ENCODE results near the gene IRF9.
A peak's percentile ranks its signal among the peaks of the same experiment; 100 is the strongest.

Gene IRF9

GRCh38 chr14:24151404-24152080, 9.5 kb upstream of the IRF9 start:
- ATAC-seq (no peak), DNase-seq (no peak)
- Mint-ChIP-seq H3K27me3 (no peaks in the 10 kb centered on the region), H3K27ac (no peak overlapping the region), H3K4me1 (peaks cover 37% of the 10 kb centered on the region), H3K4me3 (no peak overlapping the region), H3K9me3 (no peaks in the 10 kb centered on the region)

GRCh38 chr14:24155100-24155499, 6.0 kb upstream of the IRF9 start:
- no peak for DNase-seq
- H3K27me3 Mint-ChIP-seq, result no peaks in the 10 kb centered on the region
- H3K27ac Mint-ChIP-seq, result peak overlapping the region; percentile 7 to 88
- H3K4me1 Mint-ChIP-seq, result peaks cover 19% of the 10 kb centered on the region
- H3K4me3 Mint-ChIP-seq, result no peak overlapping the region
- H3K9me3 Mint-ChIP-seq, result no peaks in the 10 kb centered on the region
- no peak for ATAC-seq

- ATAC-seq (no peak), DNase-seq (no peak)
- H3K4me3 Mint-ChIP-seq, result no peak overlapping the region
- no peaks in the 10 kb centered on the region for H3K9me3 Mint-ChIP-seq
- no peaks in the 10 kb centered on the region for H3K27me3 Mint-ChIP-seq
- H3K27ac Mint-ChIP-seq, result peak overlapping the region in 1 of 2 donors; percentile 62
- H3K4me1 Mint-ChIP-seq, result peaks cover 24% of the 10 kb centered on the region
Observed at GRCh38 chr14:24156840-24157239, 4.2 kb upstream of the IRF9 start.

- peaks cover 29% of the 10 kb centered on the region for H3K4me1 Mint-ChIP-seq
- ATAC-seq (no peak), DNase-seq (no peak)
- no peak overlapping the region for H3K4me3 Mint-ChIP-seq
- H3K27me3 Mint-ChIP-seq, result no peaks in the 10 kb centered on the region
- peak overlapping the region; percentile 62 to 76 for H3K27ac Mint-ChIP-seq
- H3K9me3 Mint-ChIP-seq, result no peaks in the 10 kb centered on the region
Observed at GRCh38 chr14:24157331-24157730, 3.7 kb upstream of the IRF9 start.

- H3K4me1 Mint-ChIP-seq, result peaks cover 55% of the 10 kb centered on the region
- H3K4me3 Mint-ChIP-seq, result peak overlapping the region in 1 of 2 donors; percentile 19
- H3K27ac Mint-ChIP-seq, result peak overlapping the region; percentile 100
- no peak for ATAC-seq
- H3K9me3 Mint-ChIP-seq, result no peaks in the 10 kb centered on the region
- no peaks in the 10 kb centered on the region for H3K27me3 Mint-ChIP-seq
- DNase-seq, result no peak
Observed at GRCh38 chr14:24159777-24160498, 1.1 kb upstream of the IRF9 start.

GRCh38 chr14:24160499-24160849, 591 bp upstream of the IRF9 start:
- ATAC-seq, result no peak
- Mint-ChIP-seq H3K4me1 (peaks cover 60% of the 10 kb centered on the region), H3K27me3 (no peaks in the 10 kb centered on the region), H3K9me3 (no peaks in the 10 kb centered on the region), H3K4me3 (peak overlapping the region in 1 of 2 donors; percentile 19), H3K27ac (peak overlapping the region; percentile 100)
- DNase-seq, result no peak

- Mint-ChIP-seq H3K9me3 (no peaks in the 10 kb centered on the region), H3K4me1 (peaks cover 76% of the 10 kb centered on the region), H3K27ac (peak overlapping the region; percentile 100), H3K4me3 (peak overlapping the region; percentile 96 to 98), H3K27me3 (no peaks in the 10 kb centered on the region)
- no peak for ATAC-seq
- DNase-seq, result no peak
Observed at GRCh38 chr14:24162093-24162492, 1.0 kb downstream of the IRF9 start.

- H3K27me3 Mint-ChIP-seq, result no peaks in the 10 kb centered on the region
- H3K9me3 Mint-ChIP-seq, result no peaks in the 10 kb centered on the region
- no peak overlapping the region for H3K4me3 Mint-ChIP-seq
- ATAC-seq (no peak), DNase-seq (no peak)
- peaks cover 89% of the 10 kb centered on the region for H3K4me1 Mint-ChIP-seq
- H3K27ac Mint-ChIP-seq, result peak overlapping the region in 1 of 2 donors; percentile 100
Observed at GRCh38 chr14:24164518-24164991, 3.5 kb downstream of the IRF9 start.

- ATAC-seq (no peak), DNase-seq (no peak)
- H3K9me3 Mint-ChIP-seq, result no peaks in the 10 kb centered on the region
- H3K4me1 Mint-ChIP-seq, result peaks cover 80% of the 10 kb centered on the region
- no peaks in the 10 kb centered on the region for H3K27me3 Mint-ChIP-seq
- peak overlapping the region in 1 of 2 donors; percentile 19 for H3K4me3 Mint-ChIP-seq
- H3K27ac Mint-ChIP-seq, result peak overlapping the region; percentile 92 to 94
Observed at GRCh38 chr14:24165785-24166184, 4.7 kb downstream of the IRF9 start.

- Mint-ChIP-seq H3K4me1 (peaks cover 77% of the 10 kb centered on the region), H3K4me3 (no peak overlapping the region), H3K27ac (peak overlapping the region; percentile 94 to 97), H3K27me3 (no peaks in the 10 kb centered on the region), H3K9me3 (no peaks in the 10 kb centered on the region)
- ATAC-seq (no peak), DNase-seq (no peak)
Observed at GRCh38 chr14:24167469-24168114, 6.5 kb downstream of the IRF9 start.

GRCh38 chr14:24171422-24172260, 10.6 kb downstream of the IRF9 start, which contains the start of gene REC8:
TSS of gene REC8 (plus strand) at chr14:24172080. CDS start at chr14:24172553, 473 bp downstream.
- peaks cover 44% of the 10 kb centered on the region for H3K4me1 Mint-ChIP-seq
- DNase-seq, result peak; percentile 83 to 88
- ATAC-seq, result peak; percentile 89
- H3K27ac Mint-ChIP-seq, result peak within 1 kb of the TSS; percentile 74 to 92
- H3K9me3 Mint-ChIP-seq, result no peaks in the 10 kb centered on the region
- H3K4me3 Mint-ChIP-seq, result peak within 1 kb of the TSS; percentile 88 to 95
- no peaks in the 10 kb centered on the region for H3K27me3 Mint-ChIP-seq

- H3K9me3 Mint-ChIP-seq, result no peaks in the 10 kb centered on the region
- no peak for DNase-seq
- no peaks in the 10 kb centered on the region for H3K27me3 Mint-ChIP-seq
- peak overlapping the region; percentile 88 to 95 for H3K4me3 Mint-ChIP-seq
- H3K4me1 Mint-ChIP-seq, result peaks cover 37% of the 10 kb centered on the region
- no peak for ATAC-seq
- H3K27ac Mint-ChIP-seq, result peak overlapping the region; percentile 74 to 88
Observed at GRCh38 chr14:24172261-24172860, 11.3 kb downstream of the IRF9 start.

- DNase-seq, result no peak
- Mint-ChIP-seq H3K9me3 (no peaks in the 10 kb centered on the region), H3K4me1 (peaks cover 32% of the 10 kb centered on the region), H3K27ac (peak overlapping the region in 1 of 2 donors; percentile 65), H3K27me3 (no peaks in the 10 kb centered on the region), H3K4me3 (peak overlapping the region; percentile 34 to 95)
- no peak for ATAC-seq
Observed at GRCh38 chr14:24172871-24173281, 11.8 kb downstream of the IRF9 start.

- peaks cover 22% of the 10 kb centered on the region for H3K4me1 Mint-ChIP-seq
- DNase-seq (no peak), ATAC-seq (no peak)
- no peaks in the 10 kb centered on the region for H3K9me3 Mint-ChIP-seq
- H3K27ac Mint-ChIP-seq, result no peak overlapping the region
- H3K4me3 Mint-ChIP-seq, result no peak overlapping the region
- no peaks in the 10 kb centered on the region for H3K27me3 Mint-ChIP-seq
Observed at GRCh38 chr14:24176599-24176998, 15.5 kb downstream of the IRF9 start.
